Naive thymus-derived CD4-positive, alpha-beta T cell (primary cell): ENCODE measurements around the gene ZNRF3. TPM values are rescaled to one million over a fixed set of nuclear protein-coding genes. Genes with fewer than 3 reads are reported as not detected.
"Not testable (repeated sequence)": the region's sequence is repeated elsewhere in the genome, so short reads cannot be mapped to it uniquely, and the experiment has no call there.

Experiments used
- ATAC-seq: fragments of 150-1000 bp; cut with Tn5 transposase; 2 replicates; pipeline ENCODE4 v1.10.0; 2021; ENCODE audit warnings: mild to moderate bottlenecking, moderate library complexity
- CTCF ChIA-PET: fragments of 350-600 bp; sonication (Branson Sonifier 250); formaldehyde crosslinking; loops from one replicate; lab custom pipeline; 2021; ENCODE audit warnings: antibody characterized with exemption; lab: Charles Lee
- POLR2A ChIA-PET: fragments of 350-600 bp; sonication (Branson Sonifier 250); formaldehyde crosslinking; loops from one replicate; lab custom pipeline; 2021; ENCODE audit warnings: antibody characterized with exemption, inconsistent platforms; lab: Charles Lee
- DNase-seq, 9 donors: peaks; one replicate each; pipeline versions ENCODE4 v3.0.0 to v3.0.0-alpha.2; 2020 to 2022; ENCODE audit warnings: mixed read lengths in 1 of 9
- H3K27ac ChIP-seq: one replicate; pipeline ENCODE4 v1.7.0; 2013; ENCODE audit warnings: mild to moderate bottlenecking, low read depth, low read length, moderate library complexity
- H3K27me3 ChIP-seq, 2 donors: one replicate each; pipeline ENCODE4 v1.7.0; 2013; ENCODE audit warnings: low read length in 2 of 2, mild to moderate bottlenecking in 2 of 2, moderate library complexity in 2 of 2; ENCODE audit not compliant: control insufficient read depth in 2 of 2, insufficient read depth in 2 of 2
- H3K36me3 ChIP-seq, 3 experiments: 1 replicate in 2 of 3; 2 replicates in 1 of 3; pipeline ENCODE4 v1.7.0; 2013; ENCODE audit warnings: low read length in 3 of 3, mild to moderate bottlenecking in 3 of 3, moderate library complexity in 1 of 3; ENCODE audit not compliant: insufficient read depth in 3 of 3, control insufficient read depth in 2 of 3
- H3K4me1 ChIP-seq, 2 donors: one replicate each; pipeline ENCODE4 v1.7.0; 2013; ENCODE audit warnings: low read length in 2 of 2, mild to moderate bottlenecking in 2 of 2, moderate library complexity in 1 of 2; ENCODE audit not compliant: control insufficient read depth in 2 of 2, insufficient read depth in 2 of 2
- H3K4me3 ChIP-seq: 2 replicates; pipeline ENCODE4 v1.7.0; 2013; ENCODE audit warnings: mild to moderate bottlenecking, low read length
- H3K9me3 ChIP-seq, 3 experiments: 1 replicate in 2 of 3; 2 replicates in 1 of 3; pipeline ENCODE4 v1.7.0; 2013; ENCODE audit warnings: low read length in 3 of 3; ENCODE audit not compliant: control insufficient read depth in 2 of 3
- H3K27ac Mint-ChIP-seq, 9 donors: one replicate each; pipeline ENCODE4 v1.8.0; 2020 to 2022; ENCODE audit warnings: mixed read lengths in 9 of 9, mild to moderate bottlenecking in 8 of 9, moderate library complexity in 5 of 9, inconsistent platforms in 2 of 9
- H3K27me3 Mint-ChIP-seq, 5 donors: one replicate each; pipeline ENCODE4 v1.8.0; 2021 to 2022; ENCODE audit warnings: mixed read lengths in 5 of 5, mild to moderate bottlenecking in 1 of 5
- H3K36me3 Mint-ChIP-seq, 5 donors: one replicate each; pipeline ENCODE4 v1.8.0; 2020 to 2022; ENCODE audit warnings: mixed read lengths in 5 of 5, mild to moderate bottlenecking in 3 of 5, inconsistent platforms in 1 of 5
- H3K4me1 Mint-ChIP-seq, 7 donors: one replicate each; pipeline ENCODE4 v1.8.0; 2020 to 2022; ENCODE audit warnings: mixed read lengths in 7 of 7, mild to moderate bottlenecking in 3 of 7, inconsistent platforms in 1 of 7
- H3K4me3 Mint-ChIP-seq, 10 donors: one replicate each; pipeline ENCODE4 v1.8.0; 2020 to 2022; ENCODE audit warnings: mild to moderate bottlenecking in 10 of 10, mixed read lengths in 10 of 10, moderate library complexity in 6 of 10, inconsistent platforms in 2 of 10
- H3K9me3 Mint-ChIP-seq, 11 donors: one replicate each; pipeline ENCODE4 v1.8.0; 2020 to 2022; ENCODE audit warnings: mixed read lengths in 11 of 11, mild to moderate bottlenecking in 4 of 11, inconsistent platforms in 1 of 11, moderate library complexity in 1 of 11
- intact Hi-C, 2 donors: fragments of 100-400 bp; cut with micrococcal nuclease; formaldehyde crosslinking; loops; one replicate each; pipeline ENCODE4 v1.15.1; 2023
- polyA plus RNA-seq, 2 donors: library from polyadenylated mRNA; unstranded; fragments of 300-500 nt; fragmentation: Illumina TruSeq; gene quantifications; one replicate each; pipeline ENCODE4 v1.2.3, GENCODE V29; 2021
- total RNA-seq, 6 experiments: library from RNA in 5 of 6; stranded (reverse) in 5 of 6; gene quantifications; 1 replicate in 5 of 6; 2 replicates in 1 of 6; pipeline ENCODE4 v1.2.3 and lab custom pipeline; 2021 to 2026

The ZNRF3 gene
- total and polyA plus RNA-seq, 7 experiments from 2014 or later: 0.22 to 0.98 (median 0.63) TPM

DNA sequence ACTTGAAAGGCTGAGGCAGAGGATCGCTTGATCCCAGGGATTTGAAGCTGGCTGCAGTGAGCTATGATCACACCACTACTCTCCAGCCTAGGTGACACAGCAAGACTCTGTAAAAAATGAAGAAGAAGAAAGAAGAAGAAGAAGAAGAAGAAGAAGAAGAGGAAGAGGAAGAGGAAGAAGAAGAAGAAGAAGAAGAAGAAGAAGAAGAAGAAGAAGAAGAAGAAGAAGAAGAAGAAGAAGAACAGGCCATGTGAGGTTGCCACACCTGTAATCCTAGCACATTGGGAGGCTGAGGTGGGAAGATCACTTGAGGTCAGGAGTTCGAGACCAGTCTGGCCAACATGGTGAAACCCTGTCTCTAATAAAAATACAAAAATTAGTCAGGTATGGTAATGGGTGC is 39.1 kb upstream of the ZNRF3 start:
- H3K27ac ChIP-seq, H3K36me3 ChIP-seq, H3K9me3 ChIP-seq, H3K27me3 ChIP-seq, H3K4me1 ChIP-seq, H3K4me3 Mint-ChIP-seq, H3K27me3 Mint-ChIP-seq, DNase-seq, H3K4me1 Mint-ChIP-seq, H3K4me3 ChIP-seq, H3K27ac Mint-ChIP-seq, POLR2A ChIA-PET, ATAC-seq, CTCF ChIA-PET, intact Hi-C loops: not testable (repeated sequence)
- Mint-ChIP-seq H3K9me3 (peaks cover 0 to 23% (median 6%) of the 10 kb centered on the region in 11 donors), H3K36me3 (peaks cover 0 to 13% (median 4%) of the 10 kb centered on the region in 5 donors)

DNA sequence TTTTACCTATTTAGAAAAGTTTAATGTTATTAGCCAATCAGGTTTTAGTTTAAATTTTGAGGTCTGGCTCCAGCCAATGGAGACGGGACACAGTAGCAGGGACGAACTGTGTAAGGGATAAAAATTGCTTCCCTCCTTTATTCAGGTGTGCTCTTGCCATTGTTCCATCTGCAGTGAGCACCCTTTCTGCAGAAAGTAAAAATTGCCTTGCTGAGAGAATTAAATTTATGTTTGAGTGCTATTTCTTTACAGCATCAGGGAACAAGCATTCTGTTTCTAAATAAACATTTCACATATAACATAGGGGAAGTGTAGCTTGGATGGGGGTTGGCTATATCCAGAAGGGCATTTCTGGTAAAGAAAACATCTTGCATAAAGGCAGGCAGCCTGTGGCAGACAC is 36.4 kb upstream of the ZNRF3 start:
- H3K27ac Mint-ChIP-seq: no peak overlapping the region
- Histone ChIP-seq H3K4me3 (no peak overlapping the region), H3K4me1 (no peaks in the 10 kb centered on the region), H3K27ac (no peak overlapping the region), H3K36me3 (no peaks in the 10 kb centered on the region), H3K27me3 (no peaks in the 10 kb centered on the region), H3K9me3 (peaks cover 0 to 6% (median 0%) of the 10 kb centered on the region in 3 experiments)
- ChIA-PET CTCF (no interaction called here), POLR2A (no interaction called here)
- peaks cover 0 to 23% (median 6%) of the 10 kb centered on the region in 11 donors for H3K9me3 Mint-ChIP-seq
- H3K4me3 Mint-ChIP-seq: no peak overlapping the region
- ATAC-seq (no peak), DNase-seq (no peak)
- H3K4me1 Mint-ChIP-seq: no peaks in the 10 kb centered on the region
- peaks cover 4 to 19% (median 10%) of the 10 kb centered on the region in 5 donors for H3K36me3 Mint-ChIP-seq
- intact Hi-C loops: no loop called here
- peaks cover 0 to 10% (median 0%) of the 10 kb centered on the region in 5 donors for H3K27me3 Mint-ChIP-seq

DNA sequence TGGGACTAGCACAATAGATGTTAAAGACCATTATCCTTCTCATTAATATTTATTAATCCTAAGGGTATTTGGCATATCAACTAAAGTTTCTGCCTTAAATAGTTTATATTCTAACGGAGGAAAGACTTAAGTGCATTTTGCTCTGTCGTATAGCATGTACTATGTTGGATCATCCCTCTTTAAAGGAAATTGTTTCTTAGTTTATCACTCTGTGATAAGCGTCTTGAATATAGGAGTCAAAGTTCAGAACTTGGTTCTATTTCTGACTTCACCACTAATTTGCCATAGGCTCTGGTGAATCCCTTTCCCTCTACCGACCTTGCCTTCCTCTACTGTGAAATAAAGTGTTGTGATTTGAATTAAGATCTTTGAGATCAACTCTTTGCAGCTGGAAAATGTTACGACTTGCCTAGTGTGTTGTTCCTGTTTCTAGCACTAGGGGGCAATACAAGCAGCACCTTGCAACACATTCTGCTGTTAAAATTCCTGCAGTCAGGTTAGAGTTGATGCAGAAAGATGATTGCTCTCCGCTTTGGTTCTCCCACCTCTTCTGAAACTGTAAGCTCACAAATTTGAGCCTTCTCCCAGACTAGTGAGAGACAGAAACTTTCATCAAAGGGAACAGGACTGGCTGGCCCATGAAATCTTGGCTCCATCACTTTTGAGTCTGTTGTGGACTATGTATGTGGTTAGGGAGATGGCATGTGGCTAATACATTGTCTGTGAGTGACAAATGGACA is 27.8 kb upstream of the ZNRF3 start:
- ChIA-PET POLR2A (interaction anchor here (0.5 kb wide), 1 partner anchor 52 kb away, joined by 5 read pairs; no protein-coding TSS in a partner anchor), CTCF (interaction anchor here (0.6 to 2.1 kb wide), 5 partner anchors 25 to 853 kb away, joined by 3 to 46 read pairs (median 4); no protein-coding TSS in a partner anchor)
- Mint-ChIP-seq H3K9me3 (no peaks in the 10 kb centered on the region), H3K4me1 (no peaks in the 10 kb centered on the region), H3K27me3 (peaks cover 3 to 18% (median 5%) of the 10 kb centered on the region in 5 donors), H3K36me3 (peaks cover 0 to 8% (median 0%) of the 10 kb centered on the region in 5 donors), H3K4me3 (no peak overlapping the region), H3K27ac (no peak overlapping the region)
- peak; percentile 68 for ATAC-seq
- peak in 8 of 9 donors; percentile 29 to 70 (median 58) for DNase-seq
- H3K9me3 ChIP-seq: no peaks in the 10 kb centered on the region
- no peaks in the 10 kb centered on the region for H3K4me1 ChIP-seq
- intact Hi-C loops: loop anchor here (1.0 kb wide), 5 partner anchors 185 to 390 kb away; no protein-coding TSS in a partner anchor
- H3K36me3 ChIP-seq: no peaks in the 10 kb centered on the region
- H3K27ac ChIP-seq: no peak overlapping the region
- H3K27me3 ChIP-seq: no peaks in the 10 kb centered on the region
- H3K4me3 ChIP-seq: no peak overlapping the region

DNA sequence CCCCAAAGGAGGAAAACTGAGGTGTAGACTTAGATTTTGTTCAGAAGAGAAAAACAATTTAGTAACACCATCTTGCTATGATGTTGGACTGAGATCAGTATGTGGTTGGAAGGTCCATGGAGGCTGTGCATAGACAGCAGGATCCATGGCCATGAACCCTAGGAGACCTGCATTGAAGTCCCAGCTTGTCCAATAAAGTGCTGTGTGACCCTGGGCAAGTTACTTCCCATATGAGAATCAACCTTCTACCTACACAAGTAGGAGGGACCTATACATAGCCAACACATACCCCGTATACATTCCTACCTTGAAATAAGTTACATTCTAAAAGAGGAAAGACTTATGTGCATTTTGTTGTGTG is 27.3 kb upstream of the ZNRF3 start:
- Mint-ChIP-seq H3K4me1 (no peaks in the 10 kb centered on the region), H3K9me3 (no peaks in the 10 kb centered on the region), H3K27me3 (peaks cover 3 to 18% (median 5%) of the 10 kb centered on the region in 5 donors), H3K4me3 (no peak overlapping the region), H3K36me3 (peaks cover 0 to 8% (median 0%) of the 10 kb centered on the region in 5 donors), H3K27ac (no peak overlapping the region)
- no peaks in the 10 kb centered on the region for H3K27me3 ChIP-seq
- no peak overlapping the region for H3K27ac ChIP-seq
- H3K4me1 ChIP-seq: no peaks in the 10 kb centered on the region
- intact Hi-C loops: no loop called here
- H3K4me3 ChIP-seq: no peak overlapping the region
- H3K36me3 ChIP-seq: no peaks in the 10 kb centered on the region
- no peaks in the 10 kb centered on the region for H3K9me3 ChIP-seq
- no peak for DNase-seq
- no peak for ATAC-seq
- CTCF ChIA-PET: interaction anchor here (0.6 to 2.1 kb wide), 6 partner anchors 25 to 854 kb away, joined by 3 to 46 read pairs (median 4); no protein-coding TSS in a partner anchor
- POLR2A ChIA-PET: no interaction called here

DNA sequence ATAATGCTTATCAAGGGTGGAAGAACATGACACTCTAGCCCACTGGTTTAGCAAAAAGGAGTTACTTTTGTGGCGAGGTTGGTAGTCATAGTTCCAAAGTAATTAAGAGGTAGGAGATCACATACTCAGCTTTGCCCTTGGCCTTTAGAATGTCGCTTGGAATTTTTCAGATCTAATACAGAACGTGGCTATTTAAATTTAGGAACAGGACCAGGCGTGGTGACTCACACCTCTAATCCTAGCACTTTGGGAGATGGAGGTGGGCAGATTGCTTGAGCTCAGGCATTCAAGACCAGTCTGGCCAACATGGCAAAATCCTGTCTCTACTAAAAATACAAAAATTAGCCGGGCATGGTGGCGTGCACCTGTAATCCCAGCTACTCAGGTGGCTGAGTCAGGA is 26.1 kb upstream of the ZNRF3 start:
- CTCF ChIA-PET: interaction anchor here (0.7 to 2.1 kb wide), 3 partner anchors 183 to 740 kb away, joined by 3 to 46 read pairs (median 7); no protein-coding TSS in a partner anchor
- no peaks in the 10 kb centered on the region for H3K4me1 ChIP-seq
- peaks cover 0 to 8% (median 0%) of the 10 kb centered on the region in 5 donors for H3K36me3 Mint-ChIP-seq
- no peaks in the 10 kb centered on the region for H3K4me1 Mint-ChIP-seq
- intact Hi-C loops: no loop called here
- H3K27me3 ChIP-seq: no peaks in the 10 kb centered on the region
- peaks cover 3 to 18% (median 5%) of the 10 kb centered on the region in 5 donors for H3K27me3 Mint-ChIP-seq
- no peak overlapping the region for H3K4me3 ChIP-seq
- no peak overlapping the region for H3K4me3 Mint-ChIP-seq
- DNase-seq (no peak), ATAC-seq (no peak)
- no peak overlapping the region for H3K27ac ChIP-seq
- no peaks in the 10 kb centered on the region for H3K9me3 Mint-ChIP-seq
- POLR2A ChIA-PET: no interaction called here
- no peaks in the 10 kb centered on the region for H3K9me3 ChIP-seq
- H3K36me3 ChIP-seq: no peaks in the 10 kb centered on the region
- H3K27ac Mint-ChIP-seq: no peak overlapping the region

DNA sequence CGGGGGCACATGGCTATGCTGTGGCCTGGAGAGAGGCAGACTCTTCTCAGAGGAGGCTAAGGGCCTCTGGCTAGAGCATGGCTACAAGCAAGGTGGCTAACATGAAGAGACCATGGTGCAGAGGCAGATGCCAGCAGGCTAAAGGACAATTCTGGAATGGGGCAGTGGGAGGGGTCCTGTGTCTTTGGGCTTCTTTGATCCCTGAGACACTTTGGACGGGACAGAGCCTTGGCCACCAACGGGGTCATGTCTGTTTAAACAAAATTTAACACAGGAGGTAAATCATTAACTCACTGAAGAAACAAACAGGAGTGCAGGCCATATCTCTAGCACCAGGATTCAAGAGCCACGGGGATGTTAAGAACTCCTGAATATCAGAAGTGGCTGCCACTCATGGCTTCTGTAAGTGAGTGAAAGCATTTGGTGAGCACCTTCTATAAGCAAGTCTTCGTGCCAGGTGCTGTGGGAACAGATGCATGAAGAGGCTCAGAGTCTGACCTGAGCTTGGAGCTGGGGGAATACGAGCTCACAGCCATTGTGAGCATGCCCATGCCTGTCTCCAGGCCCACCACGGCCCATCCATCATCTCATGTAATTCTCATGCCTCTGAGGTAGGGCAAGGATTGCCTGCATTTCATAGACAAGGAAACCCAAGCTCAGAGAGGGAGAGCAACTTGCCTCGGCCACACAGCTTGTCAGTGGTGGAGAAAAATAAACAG is 18.3 kb upstream of the ZNRF3 start:
- Histone ChIP-seq H3K27me3 (no peaks in the 10 kb centered on the region), H3K36me3 (no peaks in the 10 kb centered on the region), H3K4me3 (no peak overlapping the region), H3K4me1 (no peaks in the 10 kb centered on the region), H3K27ac (no peak overlapping the region), H3K9me3 (no peaks in the 10 kb centered on the region)
- H3K9me3 Mint-ChIP-seq: peaks cover 0 to 2% (median 0%) of the 10 kb centered on the region in 11 donors
- no peak for DNase-seq
- intact Hi-C loops: no loop called here
- H3K4me1 Mint-ChIP-seq: peaks cover 0 to 5% (median 0%) of the 10 kb centered on the region in 7 donors
- H3K4me3 Mint-ChIP-seq: no peak overlapping the region
- POLR2A ChIA-PET: no interaction called here
- no peak for ATAC-seq
- CTCF ChIA-PET: no interaction called here
- H3K36me3 Mint-ChIP-seq: peaks cover 0 to 7% (median 0%) of the 10 kb centered on the region in 5 donors
- peak overlapping the region in 1 of 9 donors; percentile 70 for H3K27ac Mint-ChIP-seq
- H3K27me3 Mint-ChIP-seq: peaks cover 5 to 12% (median 7%) of the 10 kb centered on the region in 5 donors
